WERI-Rb-1 (cell line): Measurements from ENCODE around the gene WDR7.
"Not testable (repeated sequence)": the region's sequence is repeated elsewhere in the genome, so short reads cannot be mapped to it uniquely, and the experiment has no call there.

Source experiments
- DNase-seq: peaks from one replicate; pipeline ENCODE4 v3.0.0-alpha.2; 2020
- H3K27ac ChIP-seq: fragments of 250-450 bp; sonication (Bioruptor Pico); 2 replicates; pipeline ENCODE4 v1.5.1; 2020; ENCODE audit warnings: mild to moderate bottlenecking, moderate library complexity
- H3K27me3 ChIP-seq: fragments of 250-450 bp; sonication (Bioruptor Pico); 2 replicates; pipeline ENCODE4 v1.5.1; 2021; ENCODE audit warnings: mild to moderate bottlenecking, low read depth, moderate library complexity; ENCODE audit not compliant: insufficient read depth, severe bottlenecking
- H3K36me3 ChIP-seq: fragments of 250-450 bp; sonication (Bioruptor Pico); 2 replicates; pipeline ENCODE4 v1.5.1; 2020; ENCODE audit warnings: mild to moderate bottlenecking, moderate library complexity
- H3K4me3 ChIP-seq: 2 replicates; pipeline ENCODE4 v1.5.1; 2011; ENCODE audit warnings: low read depth, mild to moderate bottlenecking, control low read depth, low read length
- H3K9me3 ChIP-seq: fragments of 250-450 bp; sonication (Bioruptor Pico); 2 replicates; pipeline ENCODE4 v1.5.1; 2021; ENCODE audit warnings: mild to moderate bottlenecking, moderate library complexity; ENCODE audit not compliant: severe bottlenecking
- CTCF ChIP-seq: IDR thresholded peaks from 2 replicates; pipeline ENCODE4 v1.5.1; 2011; ENCODE audit warnings: low read depth, mild to moderate bottlenecking, control low read depth, inconsistent platforms, low read length

The WDR7 gene

DNA sequence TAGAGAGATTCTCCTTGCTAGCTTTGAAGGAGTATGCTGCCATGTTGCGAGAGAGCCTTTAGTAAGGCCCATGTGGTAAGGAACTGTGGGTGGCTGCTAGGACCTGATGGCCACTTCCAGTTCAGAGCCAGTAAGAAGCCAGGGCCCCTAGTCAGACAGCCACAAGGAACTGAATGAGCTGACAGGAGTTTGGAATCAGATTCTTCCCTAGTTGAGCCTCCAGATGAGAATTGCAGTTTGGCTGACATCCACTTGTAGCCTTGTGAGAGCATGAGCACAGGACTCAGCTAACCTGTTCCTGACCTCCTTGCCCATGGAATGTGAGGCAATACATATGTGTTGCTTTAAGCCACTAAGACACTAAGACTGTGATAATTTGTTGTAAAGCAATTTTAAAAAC lies 1.2 kb upstream of the WDR7 start:
- Histone ChIP-seq H3K4me3 (no peak overlapping the region), H3K27ac (no peak overlapping the region), H3K27me3 (no peaks in the 10 kb centered on the region), H3K36me3 (no peaks in the 10 kb centered on the region), H3K9me3 (no peaks in the 10 kb centered on the region)
- no peak for TF ChIP-seq CTCF
- DNase-seq, result no peak

DNA sequence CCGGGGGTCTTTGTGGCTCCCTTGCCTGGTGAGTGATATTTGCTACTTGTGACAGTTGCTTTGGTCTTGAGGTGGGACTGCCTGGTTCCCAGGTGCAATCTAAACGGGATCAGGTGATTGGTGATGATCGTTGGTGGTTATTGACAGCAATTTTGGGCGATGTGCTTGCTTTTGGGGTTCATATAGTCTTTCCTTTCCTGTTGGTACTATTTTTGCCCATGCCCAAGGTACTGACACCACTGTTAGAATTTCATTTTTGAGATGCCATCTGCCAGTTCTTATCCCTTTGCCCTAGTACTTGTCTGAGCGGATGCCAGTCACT lies 573 bp downstream of the WDR7 start:
- DNase-seq, result no peak
- TF ChIP-seq CTCF, result no peak
- H3K27ac ChIP-seq, result peak overlapping the region; percentile 77
- no peaks in the 10 kb centered on the region for H3K9me3 ChIP-seq
- H3K27me3 ChIP-seq, result no peaks in the 10 kb centered on the region
- no peaks in the 10 kb centered on the region for H3K36me3 ChIP-seq
- H3K4me3 ChIP-seq, result peak overlapping the region; percentile 96

- Histone ChIP-seq H3K27ac (no peak overlapping the region), H3K4me3 (no peak overlapping the region)
These were observed 1.6 kb downstream of the WDR7 start for GRCh38 chr18:56652802-56653201.

GRCh38 chr18:56654280-56654679 lies 3.1 kb downstream of the WDR7 start:
- H3K27ac ChIP-seq, H3K4me3 ChIP-seq, DNase-seq, H3K36me3 ChIP-seq, H3K27me3 ChIP-seq, H3K9me3 ChIP-seq: not testable (repeated sequence)

More at GRCh38 chr18:56652802-56653201, 1.6 kb downstream of the WDR7 start:
- Histone ChIP-seq H3K9me3 (no peaks in the 10 kb centered on the region), H3K27me3 (no peaks in the 10 kb centered on the region), H3K36me3 (no peaks in the 10 kb centered on the region)
- TF ChIP-seq CTCF, result no peak
- DNase-seq, result no peak

DNA sequence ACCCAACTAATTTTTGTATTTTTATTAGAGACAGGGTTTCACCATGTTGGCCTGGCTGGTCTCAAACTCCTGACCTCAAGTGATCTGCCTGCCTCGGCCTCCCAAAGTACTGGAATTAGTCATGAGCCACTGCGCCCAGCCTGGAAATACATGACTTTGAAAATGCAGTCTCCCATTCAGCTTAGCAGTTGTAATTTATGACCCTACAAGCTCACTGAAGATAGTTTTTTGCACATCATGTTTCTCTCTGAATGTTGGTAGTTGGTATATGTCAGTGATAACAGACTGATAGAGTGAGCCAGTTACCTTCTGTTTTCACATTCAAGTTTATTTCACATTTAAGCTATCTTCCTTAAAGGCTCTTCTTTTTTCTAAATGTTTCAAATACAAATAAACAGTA lies 7.1 kb downstream of the WDR7 start:
- Histone ChIP-seq H3K9me3 (no peaks in the 10 kb centered on the region), H3K36me3 (no peaks in the 10 kb centered on the region)
- no peak for TF ChIP-seq CTCF

GRCh38 chr18:56659111-56659510 lies 8.0 kb downstream of the WDR7 start:
- no peak for TF ChIP-seq CTCF
- no peak overlapping the region for H3K27ac ChIP-seq
- no peak for DNase-seq
- no peaks in the 10 kb centered on the region for H3K36me3 ChIP-seq
- no peak overlapping the region for H3K4me3 ChIP-seq
- H3K27me3 ChIP-seq, result no peaks in the 10 kb centered on the region
- no peaks in the 10 kb centered on the region for H3K9me3 ChIP-seq

More for the DNA sequence above, 7.1 kb downstream of the WDR7 start:
- DNase-seq, result no peak
- Histone ChIP-seq H3K4me3 (no peak overlapping the region), H3K27ac (no peak overlapping the region), H3K27me3 (no peaks in the 10 kb centered on the region)

DNA sequence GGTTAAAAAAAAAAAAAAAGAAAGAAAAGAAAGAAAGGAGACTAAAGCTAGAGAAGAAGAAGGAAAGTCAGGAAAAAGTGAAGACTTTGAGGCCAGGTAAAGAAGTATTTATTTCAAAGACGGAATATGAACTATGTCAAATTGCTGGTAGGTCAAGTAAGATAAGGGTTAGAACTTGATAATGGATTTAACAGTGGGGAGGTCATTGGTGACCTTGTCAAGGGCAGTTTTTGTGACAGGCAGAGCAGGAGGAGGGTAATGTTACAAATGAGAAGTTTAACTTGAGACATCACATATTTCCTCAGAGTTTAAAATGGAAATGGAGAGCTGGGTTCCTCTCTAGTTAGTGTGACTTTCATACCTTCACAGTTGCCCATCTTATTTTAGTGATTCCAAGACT lies 9.5 kb downstream of the WDR7 start:
- no peak for TF ChIP-seq CTCF
- DNase-seq, result no peak
- H3K4me3 ChIP-seq, result no peak overlapping the region
- H3K27me3 ChIP-seq, result no peaks in the 10 kb centered on the region
- no peaks in the 10 kb centered on the region for H3K36me3 ChIP-seq
- H3K27ac ChIP-seq, result no peak overlapping the region
- no peaks in the 10 kb centered on the region for H3K9me3 ChIP-seq
